ENCODE measurements around the gene GRK7.
"Not testable (repeated sequence)": the region's sequence is repeated elsewhere in the genome, so short reads cannot be mapped to it uniquely, and the experiment has no call there.

GRK7 gene

GRCh38 chr3:141762552-141762951 is 656 bp upstream of the GRK7 start:
- WGBS, 2 experiments (ENCODE audit: insufficient coverage in 2 of 2): 56 to 57% methylated on average over 6 to 12 of the region's 19 CpGs

GRCh38 chr3:141764045-141764444 is 837 bp downstream of the GRK7 start:
- H3K36me3 ChIP-seq (ENCODE audit: control insufficient read depth, insufficient read depth, low read length): no peaks in the 10 kb centered on the region
- H3K4me1 ChIP-seq (ENCODE audit: control insufficient read depth, insufficient read depth, low read length, poor library complexity, severe bottlenecking): peaks cover 8% of the 10 kb centered on the region
- peaks cover 6% of the 10 kb centered on the region for H3K9me3 ChIP-seq (ENCODE audit: control insufficient read depth, low read length)
- H3K27ac ChIP-seq (ENCODE audit: low read depth, low read length, severe bottlenecking): no peak overlapping the region
- WGBS, 2 experiments (ENCODE audit: insufficient coverage in 2 of 2): 96 to 100% methylated on average over 2 of the region's 2 CpGs
- no peak overlapping the region for H3K4me3 ChIP-seq (ENCODE audit: extremely low read depth, insufficient read depth, low read length, poor library complexity, severe bottlenecking)

More at GRCh38 chr3:141762552-141762951, 656 bp upstream of the GRK7 start:
- not testable (repeated sequence) for H3K4me1 ChIP-seq (ENCODE audit: control insufficient read depth, insufficient read depth, low read length, poor library complexity, severe bottlenecking); H3K9me3 ChIP-seq (ENCODE audit: control insufficient read depth, low read length); H3K4me3 ChIP-seq (ENCODE audit: extremely low read depth, insufficient read depth, low read length, poor library complexity, severe bottlenecking); H3K36me3 ChIP-seq (ENCODE audit: control insufficient read depth, insufficient read depth, low read length); H3K27ac ChIP-seq (ENCODE audit: low read depth, low read length, severe bottlenecking)

DNA sequence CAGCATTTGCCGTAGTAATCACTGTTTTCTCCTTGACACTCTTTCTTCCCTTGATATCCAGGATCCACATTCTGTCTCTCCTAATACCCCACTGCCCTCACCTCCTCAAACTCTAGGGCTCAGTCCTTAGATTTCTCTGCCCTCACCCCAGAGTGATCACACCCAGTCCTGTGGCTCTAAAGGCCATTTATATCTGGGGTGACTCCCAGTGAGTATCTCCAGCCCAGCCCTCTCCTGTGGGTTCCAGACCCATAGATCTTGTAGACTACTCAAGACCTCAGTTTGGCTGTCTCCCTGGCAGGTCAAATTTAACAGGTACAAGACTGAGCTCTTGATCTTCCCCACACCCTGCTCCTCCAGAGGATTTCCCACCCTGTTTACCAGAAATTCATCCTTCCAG is 1.3 kb downstream of the GRK7 start:
- Histone ChIP-seq H3K9me3 (ENCODE audit: control insufficient read depth, low read length) (peaks cover 6% of the 10 kb centered on the region), H3K27ac (ENCODE audit: low read depth, low read length, severe bottlenecking) (no peak overlapping the region), H3K4me3 (ENCODE audit: extremely low read depth, insufficient read depth, low read length, poor library complexity, severe bottlenecking) (no peak overlapping the region), H3K36me3 (ENCODE audit: control insufficient read depth, insufficient read depth, low read length) (no peaks in the 10 kb centered on the region), H3K4me1 (ENCODE audit: control insufficient read depth, insufficient read depth, low read length, poor library complexity, severe bottlenecking) (peaks cover 10% of the 10 kb centered on the region)
- WGBS, 2 experiments (ENCODE audit: insufficient coverage in 2 of 2): 93 to 100% methylated on average over 1 of the region's 1 CpG

- no peaks in the 10 kb centered on the region for H3K36me3 ChIP-seq (ENCODE audit: control insufficient read depth, insufficient read depth, low read length)
- peaks cover 6% of the 10 kb centered on the region for H3K9me3 ChIP-seq (ENCODE audit: control insufficient read depth, low read length)
- H3K4me3 ChIP-seq (ENCODE audit: extremely low read depth, insufficient read depth, low read length, poor library complexity, severe bottlenecking): no peak overlapping the region
- H3K27ac ChIP-seq (ENCODE audit: low read depth, low read length, severe bottlenecking): peak overlapping the region; percentile 49
- H3K4me1 ChIP-seq (ENCODE audit: control insufficient read depth, insufficient read depth, low read length, poor library complexity, severe bottlenecking): peaks cover 10% of the 10 kb centered on the region
- WGBS, 2 experiments (ENCODE audit: insufficient coverage in 2 of 2): 76 to 84% methylated on average over 2 of the region's 2 CpGs
Observed at GRCh38 chr3:141764986-141765385, 1.8 kb downstream of the GRK7 start.

DNA sequence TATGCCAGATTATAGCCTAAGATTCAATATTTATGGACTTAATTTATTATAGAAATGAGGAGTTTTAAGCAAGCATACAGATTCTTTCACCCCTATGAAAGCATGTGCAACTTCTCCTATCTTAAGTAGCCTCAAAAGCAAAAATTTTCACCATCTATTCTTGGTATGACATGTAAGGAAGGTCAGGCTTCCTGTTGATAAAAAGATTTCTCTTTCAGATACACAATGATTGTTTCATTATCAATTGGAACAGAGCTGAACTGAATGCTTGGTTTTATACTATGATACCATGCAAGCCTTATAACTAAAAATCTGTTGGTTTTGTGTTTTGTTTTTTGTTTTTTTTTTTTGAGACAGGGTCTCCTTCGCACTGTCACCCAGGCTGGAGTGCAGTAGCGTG is 3.9 kb downstream of the GRK7 start:
- H3K4me3 ChIP-seq (ENCODE audit: extremely low read depth, insufficient read depth, low read length, poor library complexity, severe bottlenecking): no peak overlapping the region
- H3K4me1 ChIP-seq (ENCODE audit: control insufficient read depth, insufficient read depth, low read length, poor library complexity, severe bottlenecking): peaks cover 10% of the 10 kb centered on the region
- H3K27ac ChIP-seq (ENCODE audit: low read depth, low read length, severe bottlenecking): no peak overlapping the region
- H3K9me3 ChIP-seq (ENCODE audit: control insufficient read depth, low read length): peaks cover 6% of the 10 kb centered on the region
- H3K36me3 ChIP-seq (ENCODE audit: control insufficient read depth, insufficient read depth, low read length): no peaks in the 10 kb centered on the region
- WGBS, 2 experiments (ENCODE audit: insufficient coverage in 2 of 2): no CpG with 5 or more reads among the region's 2 CpGs

DNA sequence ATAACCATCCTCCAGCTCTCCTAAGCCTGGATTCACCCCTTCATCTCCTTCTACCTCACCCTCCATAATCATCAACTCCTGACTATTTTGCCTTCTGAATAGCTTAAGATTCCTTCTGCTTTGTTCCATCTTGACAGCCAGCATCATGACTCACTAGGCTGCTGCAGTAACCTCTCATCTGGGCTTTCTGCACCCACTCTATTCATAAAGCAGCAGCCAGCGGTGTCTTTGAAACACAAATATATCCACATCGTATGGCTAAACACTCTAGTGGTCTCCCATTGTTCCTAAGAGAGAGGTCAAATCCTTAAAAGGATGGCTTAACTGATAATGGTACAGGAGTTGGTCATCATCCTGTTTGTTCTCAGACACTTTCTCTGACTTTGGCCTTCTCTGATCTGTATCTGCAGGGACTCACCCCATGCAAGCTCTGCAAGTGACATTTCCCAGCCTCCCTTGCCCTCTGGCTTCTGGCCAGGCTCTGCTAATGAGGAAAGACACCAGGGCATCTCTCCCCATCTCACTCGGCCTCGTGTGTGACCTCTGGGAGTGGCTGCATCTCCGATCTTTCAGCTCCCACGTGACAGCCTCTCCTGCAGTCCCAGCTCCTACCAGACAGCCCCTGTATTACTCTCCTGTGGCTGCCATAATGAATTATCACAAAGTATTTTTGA is 6.2 kb downstream of the GRK7 start:
- Histone ChIP-seq H3K36me3 (ENCODE audit: control insufficient read depth, insufficient read depth, low read length) (no peaks in the 10 kb centered on the region), H3K9me3 (ENCODE audit: control insufficient read depth, low read length) (no peaks in the 10 kb centered on the region), H3K4me3 (ENCODE audit: extremely low read depth, insufficient read depth, low read length, poor library complexity, severe bottlenecking) (no peak overlapping the region), H3K27ac (ENCODE audit: low read depth, low read length, severe bottlenecking) (no peak overlapping the region), H3K4me1 (ENCODE audit: control insufficient read depth, insufficient read depth, low read length, poor library complexity, severe bottlenecking) (peaks cover 10% of the 10 kb centered on the region)
- WGBS, 2 experiments (ENCODE audit: insufficient coverage in 2 of 2): 55 to 100% methylated on average over 1 to 4 of the region's 6 CpGs

DNA sequence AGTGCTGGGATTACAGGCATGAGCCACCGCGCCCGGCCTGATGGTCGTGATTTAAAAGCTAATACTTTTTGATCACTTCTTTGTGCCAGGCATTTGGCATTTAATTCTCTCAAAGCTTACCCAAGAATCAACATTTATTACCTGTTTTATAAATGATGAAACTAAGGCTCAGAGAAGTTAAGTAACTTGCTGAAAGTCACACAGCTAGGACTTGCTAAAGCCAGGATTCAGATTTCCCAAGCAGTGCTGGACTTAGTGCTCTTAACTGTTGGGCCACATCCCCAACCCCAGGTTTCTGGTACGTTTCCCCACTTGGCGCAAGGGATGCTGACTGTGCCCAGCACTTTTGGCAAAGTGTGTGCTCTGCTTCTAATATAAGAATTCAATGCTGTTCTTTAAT is 10.5 kb downstream of the GRK7 start:
- Histone ChIP-seq H3K9me3 (ENCODE audit: control insufficient read depth, low read length) (no peaks in the 10 kb centered on the region), H3K4me3 (ENCODE audit: extremely low read depth, insufficient read depth, low read length, poor library complexity, severe bottlenecking) (no peak overlapping the region)
- 100% methylated on average over 4 of the region's 6 CpGs; no CpG with 5 or more reads in 1 of the 2 experiments for WGBS, 2 experiments (ENCODE audit: insufficient coverage in 2 of 2)

GRCh38 chr3:141776376-141776775 is 13.2 kb downstream of the GRK7 start:
- Histone ChIP-seq H3K27ac (ENCODE audit: low read depth, low read length, severe bottlenecking) (no peak overlapping the region), H3K4me3 (ENCODE audit: extremely low read depth, insufficient read depth, low read length, poor library complexity, severe bottlenecking) (no peak overlapping the region), H3K9me3 (ENCODE audit: control insufficient read depth, low read length) (no peaks in the 10 kb centered on the region), H3K4me1 (ENCODE audit: control insufficient read depth, insufficient read depth, low read length, poor library complexity, severe bottlenecking) (no peaks in the 10 kb centered on the region), H3K36me3 (ENCODE audit: control insufficient read depth, insufficient read depth, low read length) (no peaks in the 10 kb centered on the region)
- 95 to 98% methylated on average over 10 to 11 of the region's 14 CpGs for WGBS, 2 experiments (ENCODE audit: insufficient coverage in 2 of 2)

More for the DNA sequence above, 10.5 kb downstream of the GRK7 start:
- no peaks in the 10 kb centered on the region for H3K36me3 ChIP-seq (ENCODE audit: control insufficient read depth, insufficient read depth, low read length)
- peaks cover 3% of the 10 kb centered on the region for H3K4me1 ChIP-seq (ENCODE audit: control insufficient read depth, insufficient read depth, low read length, poor library complexity, severe bottlenecking)
- H3K27ac ChIP-seq (ENCODE audit: low read depth, low read length, severe bottlenecking): no peak overlapping the region

DNA sequence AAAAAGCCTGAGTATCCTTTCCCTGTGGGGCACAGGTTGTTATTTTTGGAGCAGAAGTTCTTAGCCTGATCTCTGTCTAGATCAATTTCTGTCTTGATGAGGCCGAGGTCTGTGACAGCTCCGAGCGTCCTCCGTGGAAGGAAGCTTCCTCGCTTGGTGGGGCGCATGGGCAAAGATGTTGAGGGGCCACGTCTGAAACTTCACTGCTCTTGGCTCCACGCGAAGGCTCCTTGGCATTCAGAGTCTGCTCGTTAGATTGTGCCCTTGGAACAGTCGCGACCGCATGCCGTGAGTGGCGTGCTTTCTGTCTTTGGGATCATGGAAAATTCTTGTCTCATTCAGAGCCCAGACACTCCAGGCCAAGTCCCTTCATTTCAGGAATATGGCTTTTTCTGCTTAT is 13.7 kb downstream of the GRK7 start:
- WGBS, 2 experiments (ENCODE audit: insufficient coverage in 2 of 2): 95 to 97% methylated on average over 14 to 15 of the region's 15 CpGs
- no peak overlapping the region for H3K4me3 ChIP-seq (ENCODE audit: extremely low read depth, insufficient read depth, low read length, poor library complexity, severe bottlenecking)
- no peaks in the 10 kb centered on the region for H3K4me1 ChIP-seq (ENCODE audit: control insufficient read depth, insufficient read depth, low read length, poor library complexity, severe bottlenecking)
- no peaks in the 10 kb centered on the region for H3K36me3 ChIP-seq (ENCODE audit: control insufficient read depth, insufficient read depth, low read length)
- no peak overlapping the region for H3K27ac ChIP-seq (ENCODE audit: low read depth, low read length, severe bottlenecking)
- no peaks in the 10 kb centered on the region for H3K9me3 ChIP-seq (ENCODE audit: control insufficient read depth, low read length)

GRCh38 chr3:141777957-141778813 is 15.0 kb downstream of the GRK7 start:
- no peaks in the 10 kb centered on the region for H3K9me3 ChIP-seq (ENCODE audit: control insufficient read depth, low read length)
- WGBS, 2 experiments (ENCODE audit: insufficient coverage in 2 of 2): 92 to 95% methylated on average over 27 to 40 of the region's 42 CpGs
- no peaks in the 10 kb centered on the region for H3K4me1 ChIP-seq (ENCODE audit: control insufficient read depth, insufficient read depth, low read length, poor library complexity, severe bottlenecking)
- no peak overlapping the region for H3K4me3 ChIP-seq (ENCODE audit: extremely low read depth, insufficient read depth, low read length, poor library complexity, severe bottlenecking)
- no peak overlapping the region for H3K27ac ChIP-seq (ENCODE audit: low read depth, low read length, severe bottlenecking)
- H3K36me3 ChIP-seq (ENCODE audit: control insufficient read depth, insufficient read depth, low read length): no peaks in the 10 kb centered on the region

- 71 to 80% methylated on average over 1 of the region's 1 CpG for WGBS, 2 experiments (ENCODE audit: insufficient coverage in 2 of 2)
- H3K4me3 ChIP-seq (ENCODE audit: extremely low read depth, insufficient read depth, low read length, poor library complexity, severe bottlenecking): no peak overlapping the region
- H3K36me3 ChIP-seq (ENCODE audit: control insufficient read depth, insufficient read depth, low read length): no peaks in the 10 kb centered on the region
- H3K4me1 ChIP-seq (ENCODE audit: control insufficient read depth, insufficient read depth, low read length, poor library complexity, severe bottlenecking): no peaks in the 10 kb centered on the region
- H3K27ac ChIP-seq (ENCODE audit: low read depth, low read length, severe bottlenecking): no peak overlapping the region
- no peaks in the 10 kb centered on the region for H3K9me3 ChIP-seq (ENCODE audit: control insufficient read depth, low read length)
Observed at GRCh38 chr3:141779667-141780066, 16.5 kb downstream of the GRK7 start.

All from mesodermal cell (in vitro differentiated cells).